ENCODE results near the gene CNTFR.

CNTFR gene

DNA sequence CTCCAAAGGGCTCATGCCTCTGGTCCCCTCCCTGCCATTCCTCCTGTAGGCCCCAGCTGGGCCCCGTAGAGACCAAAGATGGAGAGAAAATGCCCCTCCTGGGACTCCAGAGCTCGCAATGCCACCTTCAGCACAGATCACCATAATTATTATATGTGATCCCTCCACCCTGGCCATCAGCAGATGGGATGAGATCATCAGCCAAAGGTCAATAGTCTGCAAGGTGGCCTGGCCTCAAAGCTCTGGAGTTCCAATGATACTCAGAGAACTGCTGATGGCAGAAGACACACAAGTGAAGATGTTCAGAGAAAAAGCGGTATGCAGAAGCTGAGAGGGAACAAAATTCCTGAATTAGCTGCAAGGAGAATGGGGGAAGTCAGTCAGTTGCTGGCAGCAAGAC lies 17.4 kb upstream of the CNTFR start:
- Mint-ChIP-seq H3K27me3 (peaks cover 3% of the 10 kb centered on the region), H3K9me3 (no peaks in the 10 kb centered on the region), H3K4me3 (no peak overlapping the region), H3K4me1 (ENCODE audit: low read depth) (peaks cover 11% of the 10 kb centered on the region), H3K36me3 (ENCODE audit: low read depth) (peaks cover 19% of the 10 kb centered on the region), H3K27ac (no peak overlapping the region)
- no peak for DNase-seq

- no peak for DNase-seq
- Mint-ChIP-seq H3K27me3 (peaks cover 3% of the 10 kb centered on the region), H3K9me3 (no peaks in the 10 kb centered on the region), H3K27ac (no peak overlapping the region), H3K4me3 (no peak overlapping the region), H3K4me1 (ENCODE audit: low read depth) (peaks cover 10% of the 10 kb centered on the region), H3K36me3 (ENCODE audit: low read depth) (peaks cover 12% of the 10 kb centered on the region)
These were observed 16.7 kb upstream of the CNTFR start for GRCh38 chr9:34606190-34606589.

- no peak overlapping the region for H3K27ac Mint-ChIP-seq
- H3K36me3 Mint-ChIP-seq (ENCODE audit: low read depth), result no peaks in the 10 kb centered on the region
- peak; percentile 87 for DNase-seq
- H3K4me1 Mint-ChIP-seq (ENCODE audit: low read depth), result no peaks in the 10 kb centered on the region
- peaks cover 3% of the 10 kb centered on the region for H3K27me3 Mint-ChIP-seq
- H3K9me3 Mint-ChIP-seq, result no peaks in the 10 kb centered on the region
- H3K4me3 Mint-ChIP-seq, result no peak overlapping the region
These were observed 14.2 kb upstream of the CNTFR start for GRCh38 chr9:34603610-34604231.

DNA sequence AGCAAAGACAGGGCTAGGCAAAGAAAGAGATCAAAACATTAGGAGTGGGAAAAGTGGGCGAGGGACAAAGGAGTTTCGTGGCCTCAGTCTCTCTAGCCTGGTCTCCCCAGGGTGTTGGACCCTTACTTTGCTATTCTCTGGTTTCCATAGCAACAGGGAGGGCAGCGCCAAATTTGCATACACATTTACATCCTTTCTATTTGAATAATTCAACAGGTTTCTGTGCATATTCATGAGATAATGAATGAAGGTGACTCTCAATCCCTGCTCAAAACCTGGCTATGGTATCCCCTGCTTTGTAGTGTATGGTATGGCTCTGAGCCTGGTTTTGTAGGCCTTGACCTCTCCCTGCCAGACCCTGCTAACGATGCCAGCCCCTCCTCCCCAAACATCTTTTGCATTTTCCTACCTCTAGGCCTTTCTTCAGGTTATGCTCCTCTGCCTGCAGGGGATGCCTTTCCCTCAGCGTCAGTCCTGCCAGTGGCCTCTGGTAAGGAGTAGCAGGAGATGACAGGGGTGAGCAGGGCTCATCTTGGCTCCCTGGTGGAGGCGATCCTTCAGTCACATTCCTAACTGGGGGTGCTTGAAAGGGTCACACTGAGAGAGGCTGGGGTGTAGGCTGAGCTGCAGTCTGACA lies 12.5 kb upstream of the CNTFR start:
- no peak overlapping the region for H3K4me3 Mint-ChIP-seq
- DNase-seq, result no peak

GRCh38 chr9:34600908-34601307 lies 11.4 kb upstream of the CNTFR start:
- no peaks in the 10 kb centered on the region for H3K9me3 Mint-ChIP-seq
- H3K4me3 Mint-ChIP-seq, result no peak overlapping the region
- no peak for DNase-seq
- H3K4me1 Mint-ChIP-seq (ENCODE audit: low read depth), result no peaks in the 10 kb centered on the region
- no peak overlapping the region for H3K27ac Mint-ChIP-seq
- peaks cover 10% of the 10 kb centered on the region for H3K27me3 Mint-ChIP-seq
- H3K36me3 Mint-ChIP-seq (ENCODE audit: low read depth), result no peaks in the 10 kb centered on the region

More for the DNA sequence above, 12.5 kb upstream of the CNTFR start:
- no peaks in the 10 kb centered on the region for H3K36me3 Mint-ChIP-seq (ENCODE audit: low read depth)
- no peaks in the 10 kb centered on the region for H3K4me1 Mint-ChIP-seq (ENCODE audit: low read depth)
- peaks cover 3% of the 10 kb centered on the region for H3K27me3 Mint-ChIP-seq
- no peak overlapping the region for H3K27ac Mint-ChIP-seq
- no peaks in the 10 kb centered on the region for H3K9me3 Mint-ChIP-seq

- Mint-ChIP-seq H3K4me1 (ENCODE audit: low read depth) (no peaks in the 10 kb centered on the region), H3K9me3 (no peaks in the 10 kb centered on the region), H3K27me3 (peaks cover 14% of the 10 kb centered on the region), H3K4me3 (no peak overlapping the region), H3K36me3 (ENCODE audit: low read depth) (no peaks in the 10 kb centered on the region), H3K27ac (no peak overlapping the region)
- DNase-seq, result no peak
These were observed 10.0 kb upstream of the CNTFR start for GRCh38 chr9:34599546-34599945.

DNA sequence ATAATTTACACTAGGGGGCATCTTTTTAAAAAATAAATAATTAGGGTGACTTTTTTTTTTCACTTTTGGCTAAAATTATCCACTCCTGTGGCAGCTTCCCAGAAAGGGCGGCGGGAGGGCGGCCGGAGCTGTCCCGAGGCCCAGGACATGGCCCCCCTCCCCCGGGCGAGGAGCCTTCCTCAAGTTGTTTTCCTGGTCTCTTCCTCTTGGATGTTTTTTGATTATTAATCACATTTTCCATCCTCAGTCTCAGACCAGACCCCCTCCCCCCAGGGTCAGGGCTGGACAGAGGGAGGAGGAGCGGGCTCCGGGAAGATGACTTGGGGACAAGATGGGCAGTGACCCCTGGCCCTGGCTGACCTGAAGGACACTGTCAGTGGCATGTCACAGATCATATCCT lies 4.7 kb upstream of the CNTFR start:
- Mint-ChIP-seq H3K27ac (no peak overlapping the region), H3K4me3 (no peak overlapping the region), H3K4me1 (ENCODE audit: low read depth) (peaks cover 22% of the 10 kb centered on the region), H3K27me3 (peaks cover 58% of the 10 kb centered on the region), H3K9me3 (no peaks in the 10 kb centered on the region), H3K36me3 (ENCODE audit: low read depth) (no peaks in the 10 kb centered on the region)
- no peak for DNase-seq

DNA sequence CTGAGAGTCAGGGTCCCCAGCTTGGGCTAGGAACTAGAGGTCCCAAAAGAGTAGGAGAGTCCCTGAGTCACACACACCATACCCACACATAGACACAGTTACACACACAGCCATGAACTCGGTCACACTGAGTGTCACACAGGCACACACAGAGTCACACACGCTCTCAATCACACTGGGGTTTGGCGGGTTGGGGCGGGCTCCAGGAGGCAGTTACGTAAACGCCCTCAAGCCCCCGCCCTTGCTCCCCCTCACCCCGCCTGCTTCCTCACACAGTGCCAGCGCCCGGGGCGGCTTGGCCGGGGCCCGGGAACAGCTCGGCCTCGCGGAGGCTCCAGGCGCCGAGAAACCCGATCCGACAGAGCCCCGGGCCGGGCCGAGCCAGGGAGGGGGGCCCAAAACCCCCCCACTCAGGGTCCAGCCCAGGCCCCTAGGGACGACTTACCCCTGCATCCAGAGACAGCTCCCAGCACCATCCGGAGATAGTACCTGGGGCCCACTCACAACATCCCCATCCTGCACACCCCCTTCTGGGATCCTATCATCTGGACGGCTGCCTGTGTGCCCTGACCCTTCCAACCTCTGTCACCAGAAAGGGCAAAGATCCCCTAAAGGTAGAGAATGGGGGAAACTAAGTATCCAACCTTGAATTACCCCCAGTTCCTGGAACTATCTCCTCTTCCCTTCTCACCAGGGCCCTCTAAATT lies 3.5 kb upstream of the CNTFR start:
- no peaks in the 10 kb centered on the region for H3K9me3 Mint-ChIP-seq
- peaks cover 68% of the 10 kb centered on the region for H3K27me3 Mint-ChIP-seq
- no peaks in the 10 kb centered on the region for H3K36me3 Mint-ChIP-seq (ENCODE audit: low read depth)
- H3K4me3 Mint-ChIP-seq, result no peak overlapping the region
- H3K27ac Mint-ChIP-seq, result no peak overlapping the region
- DNase-seq, result no peak
- H3K4me1 Mint-ChIP-seq (ENCODE audit: low read depth), result peaks cover 26% of the 10 kb centered on the region

DNA sequence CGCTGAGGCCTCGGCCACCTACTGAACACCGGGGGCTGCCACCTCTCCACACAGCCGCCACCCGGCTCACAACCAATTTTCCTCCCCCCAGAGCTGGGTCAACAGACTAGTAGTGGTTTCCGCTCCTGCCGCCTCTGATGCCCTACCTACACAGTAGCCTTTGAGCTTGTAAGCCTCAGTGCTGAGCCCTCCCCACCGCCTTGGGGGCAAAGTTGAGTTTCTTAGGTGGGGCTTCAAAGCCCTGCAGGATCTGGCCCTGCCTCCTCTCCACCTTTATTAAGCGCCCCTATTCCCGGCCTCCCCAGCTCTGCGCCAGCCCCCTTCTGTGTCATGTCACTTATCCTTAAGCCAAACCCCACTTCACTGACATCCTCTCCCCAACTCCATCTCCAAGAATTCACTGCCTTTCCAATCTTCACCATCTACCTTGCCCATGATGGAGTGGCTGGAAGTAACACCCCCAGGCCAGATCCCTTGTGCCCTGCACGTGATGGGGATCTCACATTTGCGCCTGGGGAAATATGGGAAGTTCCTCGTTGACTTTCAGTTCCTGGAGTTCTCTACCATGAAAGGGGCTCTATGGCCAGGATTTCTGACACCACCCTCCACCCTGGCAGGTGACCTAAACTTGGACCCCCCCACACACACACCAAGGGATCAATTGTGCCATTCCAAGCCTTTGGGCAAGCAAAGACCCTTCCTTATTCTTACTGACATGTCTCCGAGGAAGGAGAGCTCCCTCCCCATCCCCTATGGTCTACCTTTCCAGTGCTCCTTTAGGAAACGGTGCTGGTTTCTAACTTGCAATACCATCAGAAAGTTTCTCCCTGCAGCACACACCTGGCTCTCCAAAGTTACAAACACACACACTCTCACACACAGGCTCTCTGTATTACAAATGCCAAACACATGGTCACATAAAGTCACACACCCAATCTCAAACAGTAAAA lies 2.7 kb upstream of the CNTFR start:
- DNase-seq, result no peak
- Mint-ChIP-seq H3K36me3 (ENCODE audit: low read depth) (no peaks in the 10 kb centered on the region), H3K27me3 (peaks cover 77% of the 10 kb centered on the region), H3K4me1 (ENCODE audit: low read depth) (peaks cover 26% of the 10 kb centered on the region), H3K9me3 (no peaks in the 10 kb centered on the region), H3K4me3 (peak overlapping the region; percentile 69), H3K27ac (no peak overlapping the region)

DNA sequence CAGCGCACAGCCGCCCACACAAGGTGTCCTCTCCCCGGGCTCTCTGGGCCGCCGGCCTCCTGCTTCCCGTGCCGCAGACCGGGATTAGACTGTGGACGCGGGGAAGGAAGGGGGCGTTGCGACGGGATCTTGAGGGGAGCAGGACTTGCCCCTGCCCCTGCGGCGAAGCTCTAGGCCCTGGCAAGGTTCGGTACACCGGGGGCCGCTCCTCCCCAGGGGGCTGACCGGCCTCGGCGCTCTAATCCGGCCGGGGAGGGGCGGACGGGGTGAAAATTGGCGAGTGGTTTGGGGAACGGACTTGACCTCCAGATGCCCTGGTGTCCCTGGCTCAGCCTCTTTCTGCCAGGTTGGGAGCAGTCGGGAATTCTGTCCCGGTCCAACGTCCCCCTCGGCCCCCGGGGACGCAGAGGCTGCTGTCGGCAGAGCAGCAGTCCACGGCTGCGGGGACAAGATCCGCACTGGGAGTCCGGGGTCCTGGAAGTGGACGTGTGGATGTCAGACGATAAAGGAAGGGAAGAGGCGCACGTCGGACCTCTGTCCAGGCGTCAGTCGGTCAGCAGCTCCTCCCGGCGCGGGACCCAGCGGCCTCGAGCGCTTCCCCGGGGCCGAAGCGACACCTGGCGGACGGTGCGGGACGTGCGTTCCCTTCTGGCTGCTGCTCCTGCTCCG lies 1.9 kb upstream of the CNTFR start:
- Mint-ChIP-seq H3K4me3 (peak overlapping the region; percentile 69), H3K27ac (no peak overlapping the region), H3K36me3 (ENCODE audit: low read depth) (no peaks in the 10 kb centered on the region), H3K4me1 (ENCODE audit: low read depth) (peaks cover 26% of the 10 kb centered on the region), H3K27me3 (peaks cover 82% of the 10 kb centered on the region), H3K9me3 (no peaks in the 10 kb centered on the region)
- peak; percentile 88 for DNase-seq

DNA sequence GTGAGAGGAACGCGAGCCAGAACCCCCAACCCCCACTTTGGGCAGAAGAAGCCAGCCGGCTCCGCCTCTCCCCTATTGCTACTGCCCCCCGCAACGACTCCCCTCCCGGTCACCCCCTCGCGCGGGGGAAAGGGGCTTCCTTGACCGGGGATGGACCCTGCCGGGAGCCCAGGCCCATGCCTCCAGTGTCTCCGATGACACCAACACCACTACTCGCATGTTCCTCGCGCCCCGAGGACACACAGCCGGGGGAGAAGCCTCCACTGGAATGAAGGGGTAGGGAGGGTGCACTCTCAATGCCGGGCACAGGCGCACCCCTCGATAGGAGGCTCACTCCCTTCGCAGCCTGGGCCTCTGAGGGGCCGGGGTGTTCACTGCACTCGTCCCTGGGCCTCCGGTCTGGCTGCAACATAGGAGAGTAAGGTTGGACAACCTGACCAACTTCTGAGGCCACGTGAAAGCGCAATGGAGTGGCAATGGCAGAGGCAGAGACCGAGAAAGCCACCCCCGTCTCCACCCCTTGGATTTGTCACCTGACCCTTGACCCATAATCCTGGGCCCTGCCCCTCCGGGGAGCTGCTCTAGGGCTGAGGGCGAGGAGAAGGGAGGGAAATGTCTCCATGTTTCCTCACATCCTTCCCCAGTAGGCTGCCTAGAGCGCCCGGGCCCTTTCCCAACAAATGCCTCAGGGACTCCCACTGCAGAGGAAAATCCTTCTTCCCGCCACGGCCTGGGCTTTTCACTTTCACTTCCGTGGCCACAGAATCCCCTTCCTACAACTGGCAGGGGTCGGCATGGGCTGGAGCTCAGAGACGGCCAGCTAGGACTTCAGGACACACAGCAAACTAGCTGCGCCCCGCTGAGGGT lies 1.1 kb upstream of the CNTFR start:
- H3K36me3 Mint-ChIP-seq (ENCODE audit: low read depth), result no peaks in the 10 kb centered on the region
- H3K4me1 Mint-ChIP-seq (ENCODE audit: low read depth), result peaks cover 26% of the 10 kb centered on the region
- DNase-seq, result peak; percentile 58
- H3K27me3 Mint-ChIP-seq, result peaks cover 85% of the 10 kb centered on the region
- H3K4me3 Mint-ChIP-seq, result peak overlapping the region; percentile 69
- no peak overlapping the region for H3K27ac Mint-ChIP-seq
- H3K9me3 Mint-ChIP-seq, result no peaks in the 10 kb centered on the region

DNA sequence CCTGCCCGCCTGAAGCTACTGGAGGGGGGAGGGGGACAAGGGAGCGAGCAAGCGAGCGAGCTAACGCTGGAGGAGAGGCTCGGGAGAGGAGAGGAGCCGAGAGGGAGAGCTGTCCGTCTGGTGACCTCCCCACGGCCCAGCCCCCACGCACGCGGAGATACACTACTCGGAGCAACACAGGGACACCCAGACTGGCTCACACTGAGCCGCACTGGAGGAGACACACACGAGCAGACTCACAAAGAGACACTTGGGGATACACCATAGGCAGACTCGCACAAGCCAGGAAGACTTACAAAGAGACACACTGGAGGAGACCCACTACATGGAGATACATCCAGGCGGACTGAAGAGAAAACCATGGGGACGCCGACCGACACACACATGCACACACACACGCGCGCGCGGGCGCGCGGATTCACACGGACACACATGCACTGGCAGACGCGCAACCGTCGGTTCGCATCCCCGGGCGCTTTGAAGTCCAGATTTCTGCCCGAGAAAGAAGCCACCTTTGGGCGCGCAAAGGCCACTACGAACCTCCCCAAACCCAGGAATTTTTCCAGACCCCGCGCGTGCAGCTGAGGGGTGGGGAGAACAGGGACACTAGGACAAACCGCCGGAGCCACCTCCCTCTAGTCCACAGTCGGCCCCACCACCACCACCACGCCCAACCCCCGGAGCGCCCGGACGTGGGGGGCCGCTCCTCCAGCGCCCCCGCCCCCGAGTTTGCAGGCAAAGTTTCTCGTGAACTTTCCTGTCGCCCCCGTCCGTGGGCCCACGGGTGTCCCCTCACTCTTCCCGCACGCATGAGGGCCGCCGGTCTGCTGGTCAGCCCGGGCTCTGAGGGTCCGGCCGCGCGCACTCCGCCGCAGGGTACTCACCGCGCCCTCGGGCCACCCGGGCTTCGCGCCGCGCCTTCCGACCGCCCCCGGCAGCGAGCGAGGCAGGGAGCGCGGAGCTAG lies 571 bp downstream of the CNTFR start:
- Mint-ChIP-seq H3K27me3 (peaks cover 92% of the 10 kb centered on the region), H3K9me3 (no peaks in the 10 kb centered on the region), H3K4me3 (peak overlapping the region; percentile 47), H3K36me3 (ENCODE audit: low read depth) (no peaks in the 10 kb centered on the region), H3K4me1 (ENCODE audit: low read depth) (peaks cover 26% of the 10 kb centered on the region), H3K27ac (no peak overlapping the region)
- DNase-seq, result no peak
